Activated CD4-positive, CD25-positive, alpha-beta regulatory T cell treated with anti-CD3 and anti-CD28 coated beads, Interleukin-2, amount 50 U/mL, for 24 hours (primary cell): ENCODE measurements around the gene LGALS1.

Experiments used
- ATAC-seq, 2 donors: fragments of 150-1000 bp; cut with Tn5 transposase; one replicate each; pipeline ENCODE4 v1.10.0; 2021; ENCODE audit warnings: mild to moderate bottlenecking in 1 of 2, moderate library complexity in 1 of 2

Gene LGALS1

DNA sequence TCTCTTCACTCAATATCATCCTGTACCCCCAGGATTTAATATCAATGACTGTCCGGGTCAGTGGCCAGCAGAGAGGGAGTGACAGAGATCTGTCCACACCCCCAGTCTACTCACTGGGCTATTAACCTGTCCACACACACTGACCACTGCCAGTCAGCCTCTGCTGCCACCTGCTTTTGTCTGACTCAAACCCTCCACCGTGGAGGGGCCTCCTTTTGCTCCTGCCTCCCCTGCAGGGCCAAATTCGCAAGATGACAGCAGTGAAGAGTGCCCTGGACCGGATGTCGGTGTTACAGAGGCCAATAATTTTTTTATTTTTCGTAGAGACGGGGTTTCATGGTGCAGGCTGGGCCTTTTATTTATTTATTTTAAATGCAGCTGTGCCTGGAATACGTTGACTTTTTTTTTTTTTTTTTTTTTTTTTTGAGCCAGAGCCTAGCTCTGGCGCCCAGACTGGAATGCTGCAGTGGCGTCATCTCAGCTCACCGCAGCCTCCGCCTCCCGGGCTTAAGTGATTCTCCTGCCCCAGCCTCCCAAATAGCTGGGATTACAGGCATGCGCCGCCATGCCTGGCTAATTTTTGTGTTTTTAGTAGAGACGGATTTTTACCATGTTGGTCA is 11.8 kb upstream of the LGALS1 start:
- ATAC-seq, result no peak

DNA sequence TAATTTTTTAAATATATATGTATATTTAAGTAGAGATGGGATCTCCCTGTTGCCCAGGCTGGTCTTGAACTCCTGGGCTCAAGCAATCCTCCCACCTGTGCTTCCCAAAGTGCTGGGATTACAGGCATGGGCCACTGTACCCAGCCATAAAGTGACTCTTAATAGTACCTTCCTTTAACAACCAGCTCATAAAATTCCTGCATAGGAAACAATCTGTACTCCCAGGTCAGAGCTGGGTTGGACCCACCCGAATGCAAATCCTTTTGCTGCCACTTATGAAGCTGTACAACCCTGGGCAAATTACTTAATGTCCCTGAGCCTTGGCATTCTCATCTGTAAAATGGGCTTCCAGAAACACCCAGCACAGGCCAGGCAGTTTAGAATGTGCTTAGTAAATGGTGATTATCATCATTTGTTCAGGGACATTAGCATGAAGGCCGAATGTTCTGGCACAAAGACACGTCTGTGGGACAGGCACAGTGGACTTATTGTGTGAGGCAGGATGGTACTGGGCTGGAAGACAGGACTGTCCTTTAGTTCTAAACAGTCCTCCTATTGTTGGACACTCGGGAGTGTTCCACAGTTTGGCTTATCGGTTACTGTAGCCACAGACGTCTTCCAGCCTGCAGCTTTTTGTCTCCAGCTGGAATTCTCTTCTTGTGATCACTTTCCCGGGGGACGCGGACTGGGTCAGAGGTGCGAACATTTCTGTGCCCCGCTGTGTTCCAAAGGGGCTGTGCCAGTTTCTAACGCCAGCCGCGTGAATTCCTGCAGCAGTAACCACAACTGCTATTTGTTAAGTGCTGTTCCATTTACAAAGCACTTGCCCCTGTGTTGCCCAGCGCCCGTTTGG is 11.0 kb upstream of the LGALS1 start:
- no peak for ATAC-seq

DNA sequence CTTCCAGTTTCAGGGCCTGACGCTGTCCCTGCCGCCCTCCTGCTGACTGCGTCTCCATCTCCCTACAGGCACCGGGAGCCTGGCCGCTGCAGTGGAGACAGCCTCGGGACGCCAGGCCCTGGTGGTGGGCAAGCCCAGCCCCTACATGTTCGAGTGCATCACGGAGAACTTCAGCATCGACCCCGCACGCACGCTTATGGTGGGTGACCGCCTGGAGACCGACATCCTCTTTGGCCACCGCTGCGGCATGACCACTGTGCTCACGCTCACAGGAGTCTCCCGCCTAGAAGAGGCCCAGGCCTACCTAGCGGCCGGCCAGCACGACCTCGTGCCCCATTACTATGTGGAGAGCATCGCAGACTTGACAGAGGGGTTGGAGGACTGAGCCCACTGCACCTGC is 9.9 kb upstream of the LGALS1 start:
- no peak for ATAC-seq

DNA sequence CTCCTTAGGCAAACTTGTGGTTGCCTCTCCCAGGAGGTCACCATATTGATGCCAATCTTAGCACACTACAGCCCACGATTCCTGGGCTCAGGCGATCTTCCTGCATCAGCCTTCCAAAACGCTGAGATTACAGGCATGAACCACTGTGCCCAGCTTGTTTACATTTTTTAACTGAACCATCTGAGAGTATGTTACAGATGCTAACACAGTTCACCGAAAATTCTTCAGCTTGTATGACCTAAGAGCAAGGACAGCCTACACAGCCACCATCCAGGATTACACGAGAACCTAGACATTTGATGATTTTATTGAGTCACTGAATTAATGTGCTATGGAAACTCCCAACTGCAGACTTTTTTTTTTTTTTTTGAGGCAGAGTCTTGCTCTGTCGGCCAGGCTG is 5.8 kb upstream of the LGALS1 start:
- ATAC-seq, result peak; percentile 26 to 34

DNA sequence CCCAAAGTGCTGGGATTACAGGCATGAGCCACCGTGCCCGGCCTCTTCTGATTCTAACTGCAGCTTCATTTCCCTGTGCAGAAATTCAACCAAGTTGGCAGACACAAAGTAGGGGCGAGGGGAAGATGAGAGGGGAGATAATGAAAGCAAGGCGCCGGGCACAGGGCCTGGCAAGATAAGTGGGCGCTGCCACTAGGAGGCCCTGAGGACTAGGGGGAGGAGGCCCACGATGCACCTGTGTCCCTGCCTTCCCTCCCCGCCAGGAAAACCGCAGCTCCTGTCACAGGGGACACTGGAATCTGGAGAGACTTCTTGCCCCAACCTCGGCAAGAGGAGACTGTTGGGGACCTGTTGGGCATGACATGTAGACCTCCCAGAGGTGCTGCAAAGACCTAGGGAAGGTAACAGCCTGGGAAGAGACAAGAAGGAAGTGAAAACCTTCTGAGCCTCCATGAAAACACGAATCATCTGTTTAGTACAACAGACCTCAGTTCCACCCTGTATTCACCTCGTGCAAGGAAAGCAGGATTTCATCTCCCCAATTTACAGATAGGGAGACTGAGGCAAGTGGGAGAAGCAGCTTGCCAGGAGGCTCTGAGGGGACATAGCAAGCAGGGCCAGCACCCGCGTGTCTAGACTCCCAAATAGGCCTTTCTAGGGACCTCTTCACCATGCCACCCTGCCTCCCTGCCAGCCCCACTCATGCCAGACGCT is 3.1 kb upstream of the LGALS1 start:
- ATAC-seq, result no peak

DNA sequence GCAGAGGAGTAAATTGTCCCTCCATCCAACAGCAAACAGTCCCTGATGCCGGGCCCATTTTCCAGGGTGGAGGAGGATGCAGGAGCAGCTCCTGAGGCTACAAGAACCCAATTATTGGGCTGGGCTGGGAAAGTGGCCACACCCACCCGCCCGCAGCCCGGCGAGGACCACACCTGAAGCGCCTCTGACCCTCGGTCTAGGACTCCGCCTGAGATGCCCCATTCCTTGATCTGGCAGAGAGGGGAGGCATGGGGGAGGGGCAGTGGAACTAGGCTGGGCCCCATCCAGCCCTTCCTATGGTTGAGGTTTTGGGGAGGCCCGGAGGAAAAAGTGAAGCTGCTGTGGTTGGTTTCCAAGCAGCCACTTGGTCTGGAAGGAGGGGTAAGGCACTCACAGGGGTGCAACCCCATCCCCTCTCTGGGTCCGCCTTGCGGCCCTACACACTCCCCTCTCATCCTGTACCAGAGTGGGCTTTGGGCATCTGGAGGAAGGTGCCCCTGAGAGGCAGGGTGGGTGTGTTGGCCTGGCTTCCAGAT is 2.4 kb upstream of the LGALS1 start:
- no peak for ATAC-seq

DNA sequence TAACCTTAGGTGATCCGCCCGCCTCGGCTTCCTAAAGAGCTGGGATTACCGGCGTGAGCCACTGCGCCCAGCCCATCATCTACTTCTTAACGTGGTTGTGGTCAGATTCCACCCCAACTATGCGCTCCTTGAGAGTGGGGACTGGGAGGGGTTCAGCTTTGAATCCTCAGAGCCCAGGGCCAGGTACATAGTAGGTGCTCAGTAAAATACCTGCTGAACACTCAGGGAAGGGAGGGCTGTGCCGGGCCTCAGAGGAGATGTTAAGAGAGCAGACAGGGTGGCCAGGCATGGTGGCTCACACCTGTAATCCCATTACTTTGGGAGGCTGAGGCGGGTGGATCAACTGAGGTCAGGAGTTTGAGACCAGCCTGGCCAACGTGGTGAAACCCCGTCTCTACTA is 1.2 kb upstream of the LGALS1 start:
- ATAC-seq, result no peak

DNA sequence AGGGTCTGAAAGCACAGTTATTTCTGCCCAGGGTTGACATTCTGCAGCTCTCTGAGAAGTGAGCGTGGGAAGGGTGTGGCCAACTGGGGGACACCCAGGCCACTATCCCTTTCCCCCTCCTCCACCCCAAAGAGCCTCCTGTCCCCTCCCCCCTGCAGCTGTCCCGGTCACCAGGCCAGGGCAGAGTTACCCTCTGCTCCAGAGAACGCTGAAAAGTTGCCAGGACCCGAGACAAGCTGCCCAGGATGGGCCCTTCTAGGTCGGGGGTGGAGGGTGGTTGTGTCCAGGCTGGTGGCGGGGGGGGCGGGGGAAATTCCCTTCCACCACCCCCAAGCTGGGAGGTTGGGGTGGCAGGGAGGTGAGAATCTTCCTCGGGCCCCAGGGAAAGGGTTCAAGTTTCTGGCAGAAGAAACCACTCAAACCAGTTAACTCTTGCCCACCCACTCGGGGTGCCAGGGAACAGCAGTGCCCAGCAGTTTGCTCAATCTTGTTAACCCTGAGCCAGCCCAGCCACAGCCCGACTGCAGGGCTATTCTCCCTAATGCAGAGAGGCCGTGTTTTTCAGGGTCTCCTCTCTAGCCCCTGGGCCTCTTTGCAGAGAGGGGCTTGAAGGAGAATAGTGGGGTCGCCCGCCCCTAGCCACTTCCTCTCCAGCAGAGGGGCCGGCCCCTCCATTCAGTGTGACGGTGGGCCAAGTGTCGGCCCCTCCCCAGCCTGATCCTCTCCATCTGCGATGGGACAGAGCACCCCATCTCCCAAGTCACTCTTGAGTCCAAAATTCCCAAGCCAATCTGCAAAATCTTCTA is 697 bp downstream of the LGALS1 start:
- no peak for ATAC-seq

DNA sequence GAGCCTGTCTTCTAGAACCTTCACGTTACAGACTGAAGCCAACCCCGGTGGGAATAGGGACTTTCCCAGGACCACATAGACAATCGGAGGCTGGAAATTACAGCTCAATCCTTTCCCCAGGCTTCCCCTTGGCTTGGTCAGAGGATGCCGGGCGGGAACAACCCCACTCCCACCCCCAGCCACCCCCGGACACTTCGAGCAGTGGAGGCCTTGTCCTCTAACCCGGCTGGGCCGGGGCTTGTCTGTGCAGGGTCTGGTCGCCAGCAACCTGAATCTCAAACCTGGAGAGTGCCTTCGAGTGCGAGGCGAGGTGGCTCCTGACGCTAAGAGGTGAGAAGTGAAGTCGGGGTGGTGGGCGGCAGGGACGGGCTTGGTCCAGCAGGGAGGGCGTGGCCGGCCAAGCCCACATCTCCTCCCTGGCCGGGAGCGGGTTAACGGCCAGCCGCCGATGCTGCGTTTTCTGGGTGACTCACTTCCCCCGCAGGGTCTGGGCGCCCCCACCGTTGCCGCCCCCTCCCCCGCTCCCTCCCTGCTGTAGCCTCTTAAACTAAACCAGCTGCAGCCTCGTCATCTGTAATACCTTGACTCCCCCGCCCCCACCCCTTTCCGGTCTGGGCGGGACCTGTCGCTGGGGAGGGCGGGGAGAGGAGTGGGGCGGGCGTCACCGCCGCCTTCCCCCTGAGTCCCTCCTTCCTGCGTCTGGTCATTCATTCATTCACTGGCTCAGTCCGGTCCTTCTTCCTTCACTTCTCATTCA is 1.5 kb downstream of the LGALS1 start:
- ATAC-seq, result peak; percentile 88 to 90

DNA sequence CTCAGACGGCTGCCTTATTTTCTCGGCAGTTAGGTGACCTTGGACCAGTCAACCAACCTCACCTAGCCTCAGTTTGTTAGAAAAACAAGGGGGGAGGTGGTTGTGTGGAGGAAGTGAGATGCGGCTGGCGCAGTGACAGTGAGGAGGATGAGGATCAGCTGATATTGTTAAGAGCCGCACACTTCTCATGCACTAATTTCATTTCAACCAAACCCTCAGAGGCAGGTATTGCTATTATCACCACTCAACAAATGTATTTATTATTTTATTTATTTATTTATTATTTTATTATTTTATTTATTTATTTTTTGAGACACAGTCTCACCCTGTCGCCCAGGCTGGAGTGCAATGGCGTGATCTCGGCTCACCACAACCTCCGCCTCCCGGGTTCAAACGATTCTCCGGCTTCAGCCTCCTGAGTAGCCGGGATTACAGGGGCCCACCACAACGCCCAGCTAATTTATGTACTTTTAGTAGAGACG is 2.1 kb downstream of the LGALS1 start:
- ATAC-seq, result peak; percentile 26 to 28

DNA sequence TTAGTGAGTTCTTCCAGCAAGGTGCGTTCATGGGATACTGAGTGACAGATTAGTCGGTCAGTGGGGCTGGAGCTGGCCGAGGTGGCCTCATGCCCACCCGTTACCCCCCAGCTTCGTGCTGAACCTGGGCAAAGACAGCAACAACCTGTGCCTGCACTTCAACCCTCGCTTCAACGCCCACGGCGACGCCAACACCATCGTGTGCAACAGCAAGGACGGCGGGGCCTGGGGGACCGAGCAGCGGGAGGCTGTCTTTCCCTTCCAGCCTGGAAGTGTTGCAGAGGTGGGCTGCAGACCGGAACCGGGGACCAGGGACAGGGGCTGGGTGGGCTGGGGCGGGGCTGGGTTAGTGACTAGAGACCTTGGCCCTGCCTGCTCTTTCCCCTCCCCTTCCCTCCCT is 2.9 kb downstream of the LGALS1 start:
- no peak for ATAC-seq

DNA sequence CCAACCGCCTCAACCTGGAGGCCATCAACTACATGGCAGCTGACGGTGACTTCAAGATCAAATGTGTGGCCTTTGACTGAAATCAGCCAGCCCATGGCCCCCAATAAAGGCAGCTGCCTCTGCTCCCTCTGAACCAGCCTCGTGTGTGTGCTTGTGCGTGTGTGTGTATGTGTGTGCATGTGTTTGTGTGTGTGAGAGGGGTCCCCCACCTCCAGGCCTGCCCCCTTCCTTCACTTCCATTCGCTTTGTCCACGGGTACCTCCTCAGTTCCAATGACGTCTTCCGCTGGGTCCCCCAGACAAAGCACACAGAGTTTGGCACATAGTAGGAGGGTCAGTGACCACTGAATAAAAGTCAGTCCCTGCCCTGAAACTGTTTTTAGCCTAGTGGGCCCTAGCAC is 4.2 kb downstream of the LGALS1 start:
- no peak for ATAC-seq

DNA sequence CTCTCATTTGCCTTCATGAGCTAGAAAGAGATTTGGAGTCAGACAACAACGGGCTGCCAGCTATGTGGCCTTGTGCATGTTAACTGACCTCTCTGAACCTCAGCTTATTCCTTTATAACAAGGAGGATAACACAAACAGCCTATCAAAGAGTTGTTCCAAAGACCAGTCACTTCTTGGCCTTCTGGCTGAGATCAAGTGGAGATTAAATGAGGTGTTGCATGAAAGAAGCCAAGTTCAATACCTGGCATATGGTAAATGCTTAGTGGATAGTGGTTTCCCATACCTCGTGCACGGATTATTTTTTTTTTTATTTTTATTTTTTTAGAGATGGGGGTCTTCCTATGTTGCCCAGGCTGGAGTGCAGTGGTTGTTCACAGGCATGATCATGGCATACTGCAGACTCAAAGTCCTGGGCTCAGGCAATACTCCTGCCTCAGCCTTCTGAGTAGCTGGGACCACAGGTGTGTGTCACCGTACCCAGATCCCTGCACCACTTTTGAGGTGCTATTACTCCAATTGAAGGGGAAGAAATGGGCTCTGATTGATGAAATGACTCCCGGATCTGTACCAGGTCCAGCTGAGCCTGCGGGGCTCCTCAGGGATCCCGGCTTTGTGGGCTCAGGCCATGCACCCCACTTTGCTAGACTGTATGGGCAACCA is 4.9 kb downstream of the LGALS1 start:
- no peak for ATAC-seq

DNA sequence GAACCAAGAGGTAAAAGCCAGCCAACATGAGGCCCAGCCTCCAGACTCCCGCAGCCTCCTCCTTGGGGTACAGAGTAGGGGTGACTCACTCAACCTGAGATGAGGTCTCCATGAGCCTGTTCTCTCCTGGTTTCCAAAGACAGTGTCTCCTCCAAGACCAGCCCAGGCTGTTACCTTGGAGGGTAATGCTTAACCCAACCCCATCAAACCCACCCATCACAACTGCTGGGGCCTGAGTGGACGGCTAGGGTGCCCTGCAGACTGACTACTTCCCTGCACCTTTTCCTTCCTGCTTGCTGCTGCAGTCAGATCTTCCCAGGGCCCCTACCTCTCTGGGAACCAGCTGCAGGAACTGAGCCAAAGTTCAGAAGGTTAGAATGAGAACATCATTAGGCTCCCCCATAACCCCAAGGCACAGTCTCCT is 5.6 kb downstream of the LGALS1 start:
- no peak for ATAC-seq

DNA sequence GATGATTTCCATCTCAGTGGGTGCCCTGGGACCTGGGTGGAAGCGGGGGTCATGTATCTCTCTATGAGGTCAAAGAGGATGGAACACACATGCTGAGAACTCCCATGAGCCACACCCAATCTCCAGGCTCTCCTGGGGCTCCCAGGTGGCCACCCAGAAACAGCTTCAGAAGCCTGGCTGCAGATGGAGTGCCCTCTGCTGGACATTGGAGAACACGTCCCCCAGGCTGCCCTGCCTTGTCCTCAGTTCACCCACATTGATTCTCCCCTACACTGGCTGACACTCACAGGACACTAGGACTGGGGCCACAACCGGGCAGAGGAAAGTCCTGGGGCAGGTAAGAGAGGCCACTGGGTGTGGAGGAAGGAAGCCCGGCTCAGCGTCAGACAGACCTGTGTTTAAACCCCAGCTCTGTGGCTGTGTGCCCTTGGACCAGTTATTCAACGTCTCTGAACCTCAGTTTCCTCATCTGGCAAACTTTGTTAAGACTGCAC is 6.2 kb downstream of the LGALS1 start:
- peak; percentile 37 to 39 for ATAC-seq

DNA sequence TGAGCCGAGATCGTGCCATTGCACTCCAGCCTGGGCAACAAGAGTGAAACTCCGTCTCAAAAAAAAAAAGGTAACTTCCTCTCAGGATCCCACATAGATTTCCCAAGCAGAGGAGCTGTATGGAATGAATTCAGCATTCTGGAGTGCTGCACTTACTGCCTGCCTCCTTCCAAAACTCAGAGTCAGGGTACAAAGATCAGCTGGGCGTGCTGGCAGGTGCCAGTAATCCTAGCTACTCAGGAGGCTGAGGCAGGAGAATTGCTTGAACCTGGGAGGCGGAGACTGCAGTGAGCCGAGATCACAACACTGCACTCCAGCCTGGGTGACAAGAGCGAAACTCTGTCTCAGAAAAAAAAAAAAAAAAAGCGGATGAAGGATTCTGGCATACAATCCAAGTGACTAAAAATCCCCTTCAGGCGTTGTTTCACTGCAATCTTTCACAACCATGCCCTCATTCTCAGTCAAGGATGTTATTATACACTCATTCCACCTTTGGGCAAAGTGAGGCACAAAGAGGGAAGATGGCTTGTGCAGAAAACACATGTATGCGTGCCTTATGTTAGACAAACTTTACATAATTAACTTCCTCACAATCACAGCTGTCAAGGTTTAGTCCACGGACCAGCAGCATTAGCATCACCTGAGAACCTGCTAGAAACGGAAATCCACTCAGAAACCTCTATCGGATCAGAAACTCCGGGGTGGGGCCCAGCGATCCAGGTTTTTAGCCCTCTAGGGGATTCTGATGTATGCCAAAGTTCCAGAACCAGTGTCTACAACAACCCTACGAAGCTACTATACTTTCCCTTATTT is 9.6 kb downstream of the LGALS1 start:
- no peak for ATAC-seq

DNA sequence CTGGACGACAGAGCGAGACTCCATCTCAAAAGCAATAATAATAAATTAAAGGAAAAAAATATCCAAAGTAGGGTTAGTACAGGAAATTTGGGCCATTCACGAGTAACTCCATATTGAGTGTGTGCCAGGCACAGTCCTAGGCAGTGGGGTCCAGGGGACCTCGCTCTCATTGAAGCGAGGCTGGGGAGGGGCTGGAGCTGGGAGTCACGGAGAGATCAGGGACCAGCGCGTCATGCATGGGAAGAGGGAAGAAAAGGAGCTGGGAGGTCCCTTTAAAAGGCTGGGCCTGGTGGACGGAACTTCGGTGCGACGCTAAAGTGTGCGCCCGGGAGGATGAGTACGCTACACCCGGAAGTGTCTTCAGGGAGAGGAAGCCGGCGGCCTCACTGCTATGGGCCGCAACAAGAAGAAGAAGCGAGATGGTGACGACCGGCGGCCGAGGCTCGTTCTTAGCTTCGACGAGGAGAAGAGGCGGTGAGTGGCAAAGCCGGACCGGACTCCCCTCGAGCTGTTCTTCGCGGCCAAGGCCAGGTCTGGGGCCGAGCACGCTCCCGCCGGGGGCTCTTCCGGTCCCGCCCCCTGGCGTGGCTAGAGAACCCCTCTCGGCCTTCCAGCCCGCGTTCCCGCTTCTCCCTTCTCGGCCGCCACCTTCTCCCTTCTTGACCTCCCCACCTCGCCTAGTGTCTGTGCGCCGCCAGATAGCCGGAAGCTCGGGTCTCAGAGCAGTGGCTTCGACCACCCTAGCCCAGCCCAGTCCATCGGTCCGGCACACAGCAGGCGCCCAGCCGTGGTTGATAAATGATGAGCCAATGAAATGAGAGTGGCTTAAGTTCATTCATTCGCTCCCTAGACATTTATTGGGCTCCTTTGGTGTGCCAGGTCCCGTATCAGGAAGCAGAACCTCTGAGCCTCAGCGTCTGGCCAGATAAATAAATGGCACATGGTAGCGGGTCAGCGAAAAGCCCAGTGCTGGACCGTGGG is 10.9 kb downstream of the LGALS1 start, which contains the start of gene NOL12:
Gene NOL12 (plus strand): TSS at position 342 of the 981 bp plus-strand sequence. CDS start 50 bp downstream, at position 392.
- ATAC-seq, result peak; percentile 92

DNA sequence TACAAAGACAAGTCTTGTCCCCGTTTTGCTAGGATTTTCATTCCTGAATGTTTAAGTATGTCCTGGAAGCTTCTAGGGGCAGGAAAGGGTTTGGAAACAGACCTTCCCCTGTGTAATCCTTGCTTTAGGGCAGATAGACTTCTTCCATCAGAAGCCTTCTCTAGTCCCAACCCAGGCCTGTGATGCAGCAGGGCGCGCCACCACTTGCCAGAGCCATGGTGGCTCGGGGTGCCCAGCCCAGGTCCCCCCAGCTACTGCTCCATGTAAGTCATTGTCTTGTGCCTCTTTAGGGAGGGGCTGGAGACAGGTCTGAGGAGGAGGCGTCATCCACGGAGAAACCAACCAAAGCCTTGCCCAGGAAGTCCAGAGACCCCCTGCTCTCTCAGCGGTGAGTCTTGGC is 15.0 kb downstream of the LGALS1 start:
- no peak for ATAC-seq
